GM21423 (cell line): ENCODE results near the gene CEP43.

Experiments used
- ATAC-seq: cut with Tn5 transposase; IDR thresholded peaks from one replicate; pipeline ENCODE4 v1.9.1; 2021; ENCODE audit warnings: mild to moderate bottlenecking, moderate library complexity; ENCODE audit not compliant: unreplicated experiment

CEP43 gene

GRCh38 chr6:167005350-167006159 is 6.4 kb downstream of the CEP43 start:
- no peak for ATAC-seq

- ATAC-seq: no peak
These were observed 8.8 kb downstream of the CEP43 start for GRCh38 chr6:167007985-167008384.

GRCh38 chr6:167013067-167013466 is 13.9 kb downstream of the CEP43 start:
- ATAC-seq: no peak

DNA sequence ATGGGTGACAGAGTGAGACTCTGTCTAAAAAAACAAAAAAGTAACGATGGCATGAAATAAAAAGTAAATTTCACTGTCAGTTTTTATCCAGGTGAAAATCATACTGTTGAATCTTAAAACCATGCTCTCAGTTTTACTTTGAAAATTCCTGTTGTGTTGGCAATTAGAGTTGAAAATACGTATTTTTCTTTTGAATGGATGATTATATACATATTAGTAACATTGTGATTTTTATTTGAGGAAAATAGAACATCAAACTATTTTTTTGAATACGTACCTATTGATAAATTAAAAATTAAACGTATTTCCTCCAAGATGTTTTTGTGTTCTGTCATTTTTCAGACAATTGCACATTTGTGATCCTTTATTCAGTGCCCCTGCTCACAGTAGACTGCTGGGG is 14.7 kb downstream of the CEP43 start:
- ATAC-seq: no peak

GRCh38 chr6:167015302-167015701 is 16.1 kb downstream of the CEP43 start:
- no peak for ATAC-seq

GRCh38 chr6:167020206-167020605 is 21.0 kb downstream of the CEP43 start:
- ATAC-seq: peak; percentile 80

GRCh38 chr6:167027308-167027707 is 28.1 kb downstream of the CEP43 start:
- no peak for ATAC-seq

DNA sequence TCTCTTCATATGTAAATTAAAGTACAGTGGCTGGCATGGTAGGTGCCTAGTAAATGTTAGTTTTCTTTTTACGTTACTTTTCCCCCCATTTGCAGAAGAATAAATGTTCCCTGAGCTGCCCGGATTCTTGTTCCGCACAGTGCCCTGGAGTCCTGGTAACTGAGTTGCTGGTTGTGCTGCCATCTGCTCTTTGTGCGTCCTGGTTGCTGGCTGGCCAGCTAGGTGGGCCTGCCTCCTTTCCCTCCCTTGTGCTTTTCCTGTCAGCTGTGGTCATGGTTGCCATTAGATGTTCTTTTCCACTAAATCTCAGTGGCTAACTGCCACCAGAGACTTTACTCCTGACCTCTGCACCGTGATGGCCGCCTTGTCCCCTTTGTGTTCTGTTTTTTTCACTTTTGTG is 28.6 kb downstream of the CEP43 start:
- ATAC-seq: no peak

- no peak for ATAC-seq
These were observed 31.2 kb downstream of the CEP43 start for GRCh38 chr6:167030222-167031072.

- no peak for ATAC-seq
These were observed 32.0 kb downstream of the CEP43 start for GRCh38 chr6:167031082-167031709.

GRCh38 chr6:167034056-167034455 is 34.9 kb downstream of the CEP43 start:
- no peak for ATAC-seq

- no peak for ATAC-seq
These were observed 38.6 kb downstream of the CEP43 start for GRCh38 chr6:167037762-167038161.

GRCh38 chr6:167044696-167045095 is 45.5 kb downstream of the CEP43 start:
- no peak for ATAC-seq

- no peak for ATAC-seq
These were observed 46.8 kb downstream of the CEP43 start for GRCh38 chr6:167045828-167046580.

GRCh38 chr6:167046861-167047495 is 47.8 kb downstream of the CEP43 start:
- ATAC-seq: peak; percentile 23

DNA sequence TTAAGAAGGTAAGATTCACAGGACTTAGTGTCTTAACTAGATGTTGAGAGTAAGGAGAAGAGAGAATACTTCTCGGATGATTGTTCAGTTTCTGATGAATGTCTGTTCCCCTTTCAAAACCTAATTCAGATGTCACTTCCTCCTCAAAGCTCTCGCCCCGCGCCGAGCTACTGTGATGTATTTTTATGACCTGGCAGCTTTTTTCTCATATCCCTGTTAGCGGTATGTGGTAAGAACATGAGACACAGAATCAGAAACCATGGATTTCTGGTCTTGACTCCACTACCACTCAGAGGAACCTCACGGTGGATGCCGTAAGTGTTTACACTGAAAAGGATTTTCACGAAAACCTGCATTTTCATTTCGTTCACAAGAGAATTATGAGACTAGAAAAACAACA is 48.4 kb downstream of the CEP43 start:
- peak; percentile 74 for ATAC-seq
